Mesangial cell (primary cell): ENCODE measurements around the gene CTXN1. TPM values are rescaled to one million over a fixed set of nuclear protein-coding genes. Genes with fewer than 3 reads are reported as not detected.

Experiments
- total RNA-seq: library from RNA; depleted of rRNA; stranded (reverse); fragments of >200 nt; gene quantifications from 2 replicates; pipeline ENCODE4 v1.2.3, GENCODE V29; 2015

The CTXN1 gene
- 11.9 and 35.4 TPM in 2 replicates for total RNA-seq

GRCh38 chr19:7926021-7926726 lies at the start of gene CTXN1:
TSS of gene CTXN1 (minus strand) at chr19:7926135. CDS start at chr19:7925538, 597 bp downstream.

GRCh38 chr19:7943444-7944176 lies 17.7 kb upstream of the CTXN1 start, which contains the start of gene TIMM44:
TSS of gene TIMM44 (minus strand) at chr19:7943666. CDS start at chr19:7943651, 15 bp downstream.

GRCh38 chr19:7919610-7920518 lies 6.1 kb downstream of the CTXN1 start, which contains the start of gene SNAPC2:
TSS of gene SNAPC2 (plus strand) at chr19:7920338. CDS start at chr19:7920367, 29 bp downstream.

GRCh38 chr19:7914598-7915045 lies 11.3 kb downstream of the CTXN1 start, which contains the start of gene TGFBR3L:
TSS of gene TGFBR3L (plus strand) at chr19:7914830.

GRCh38 chr19:7903244-7904073 lies 22.5 kb downstream of the CTXN1 start, which contains the start of gene MAP2K7:
TSS of gene MAP2K7 (plus strand) at chr19:7903877. CDS start at chr19:7903945, 68 bp downstream.

GRCh38 chr19:7888145-7888825 lies 37.6 kb downstream of the CTXN1 start, which contains the start of gene LRRC8E:
TSS of gene LRRC8E (plus strand) at chr19:7888510. CDS start at chr19:7895604, 7,094 bp downstream.

Other genes with a start within 250 kb of the CTXN1 start
- not detected in 2 replicates for gene MCEMP1, start 249.0 kb downstream of the CTXN1 start, total RNA-seq
- gene TRAPPC5, start 245.3 kb downstream of the CTXN1 start, total RNA-seq, result 114 and 143 TPM in 2 replicates
- not detected in 2 replicates for gene FCER2, start 224.0 kb downstream of the CTXN1 start, total RNA-seq
- gene CLEC4G, start 194.0 kb downstream of the CTXN1 start, total RNA-seq, result not detected in 2 replicates
- gene CD209, start 178.6 kb downstream of the CTXN1 start, total RNA-seq, result not detected in 2 replicates
- gene CLEC4M, start 162.9 kb downstream of the CTXN1 start, total RNA-seq, result not detected in 2 replicates
- gene EVI5L, start 95.9 kb downstream of the CTXN1 start, total RNA-seq, result 10.4 and 17.5 TPM in 2 replicates
- gene PRR36, start 51.7 kb downstream of the CTXN1 start, total RNA-seq, result 0.65 and 1.0 TPM in 2 replicates
- gene LRRC8E, start 37.6 kb downstream of the CTXN1 start, total RNA-seq, result 12.9 and 24.2 TPM in 2 replicates
- 11.7 and 17.7 TPM in 2 replicates for gene MAP2K7, start 22.3 kb downstream of the CTXN1 start, total RNA-seq
- 1.8 and 4.4 TPM in 2 replicates for gene TGFBR3L, start 11.3 kb downstream of the CTXN1 start, total RNA-seq
- 24.3 and 38.7 TPM in 2 replicates for gene SNAPC2, start 5.8 kb downstream of the CTXN1 start, total RNA-seq
- gene TIMM44, start 17.5 kb upstream of the CTXN1 start, total RNA-seq, result 55.8 and 76.6 TPM in 2 replicates
- gene ELAVL1, start 79.5 kb upstream of the CTXN1 start, total RNA-seq, result 44.1 and 69.1 TPM in 2 replicates
- not detected in 2 replicates for gene CCL25, start 126.6 kb upstream of the CTXN1 start, total RNA-seq
- gene FBN3, start 223.5 kb upstream of the CTXN1 start, total RNA-seq, result under 0.01 TPM in 1 of 2 replicates, not detected in the other